Adrenal gland (tissue), 5 donors: ENCODE results near the gene ARHGAP6.

Experiments
- CTCF ChIP-seq, 6 experiments: fragments of 450-650 bp in 4 of 6; fragments of 200-600 bp in 2 of 6; sonication (generic) in 1 of 6; IDR thresholded peaks; 1 replicate in 5 of 6; 2 replicates in 1 of 6; pipeline versions ENCODE4 v1.5.1 to v1.8.0; 2016 to 2021; ENCODE audit warnings: antibody characterized with exemption in 6 of 6, mild to moderate bottlenecking in 2 of 6, moderate library complexity in 1 of 6
- POLR2A ChIP-seq, 2 donors: fragments of 450-650 bp; IDR thresholded peaks; one replicate each; pipeline ENCODE4 v1.6.1; 2017; ENCODE audit warnings: antibody characterized with exemption in 2 of 2, mild to moderate bottlenecking in 2 of 2, moderate library complexity in 1 of 2
- donor health status: DM: no; HTN: no; CAD: no.

- TF ChIP-seq POLR2A (IDR thresholded peaks at IDR 0.05) (no peak), CTCF (IDR thresholded peaks at IDR 0.05) (no peak)
These were observed 400.4 kb downstream of the ARHGAP6 start for GRCh38 chrX:11265352-11265751.
